ENCODE results near the gene HIP1.
"Not testable (repeated sequence)": the region's sequence is repeated elsewhere in the genome, so short reads cannot be mapped to it uniquely, and the experiment has no call there.

- TF ChIP-seq CTCF (CRISPR knock-in tag; IDR thresholded peaks at IDR 0.05); THAP7 (CRISPR knock-in tag; IDR thresholded peaks at IDR 0.05); E2F5 (CRISPR knock-in tag; conservative IDR thresholded peaks at IDR 0.05); ZNF670 (CRISPR knock-in tag; IDR thresholded peaks at IDR 0.05; ENCODE audit: borderline replicate concordance); HMG20B (CRISPR knock-in tag; conservative IDR thresholded peaks at IDR 0.05); SMC3 (IDR thresholded peaks at IDR 0.05; ENCODE audit: low read length); SIN3A (IDR thresholded peaks at IDR 0.05; ENCODE audit: borderline replicate concordance, low read depth, low read length); NR2C2 (CRISPR knock-in tag; IDR thresholded peaks at IDR 0.05; ENCODE audit: borderline replicate concordance); EP300 (IDR thresholded peaks at IDR 0.05; ENCODE audit: low read depth in 2 of 2, low read length in 2 of 2); EP300 (CRISPR knock-in tag; IDR thresholded peaks at IDR 0.05; ENCODE audit: borderline replicate concordance); E2F1 (CRISPR knock-in tag; IDR thresholded peaks at IDR 0.05); SRF (IDR thresholded peaks at IDR 0.05; ENCODE audit: low read depth, low read length); ATF3 (CRISPR knock-in tag; IDR thresholded peaks at IDR 0.05): not testable (repeated sequence)
Observed at GRCh38 chr7:75761801-75762200, 23.1 kb upstream of the HIP1 start.

All from HepG2 (cell line).